ENCODE measurements around the gene BMI1. TPM values are rescaled to one million over a fixed set of nuclear protein-coding genes. Genes with fewer than 3 reads are reported as not detected.
A peak's percentile ranks its signal among the peaks of the same experiment; 100 is the strongest.

The BMI1 gene
- total and polyA plus RNA-seq, 2 experiments from 2014 or later, result 2.3 to 10.7 TPM

DNA sequence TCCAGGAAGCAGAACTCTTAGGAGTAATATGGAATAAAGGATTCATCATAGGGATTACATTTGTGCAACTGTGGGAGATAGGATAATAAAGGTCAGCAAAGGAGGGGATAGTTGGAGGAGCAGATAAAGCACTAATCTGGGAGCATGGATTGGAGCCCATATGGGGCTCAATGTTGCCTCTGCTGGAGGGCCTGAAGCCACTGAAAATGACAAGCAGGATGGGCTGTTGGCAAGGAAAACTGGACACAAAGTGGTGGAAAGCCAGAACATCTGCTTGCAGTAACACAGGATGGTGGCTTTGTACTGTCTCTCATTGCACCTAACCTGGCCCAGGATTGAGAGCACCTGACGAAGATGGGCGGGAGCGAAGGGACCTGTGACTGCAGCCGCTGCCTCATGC, 19.7 kb upstream of the BMI1 start:
- DNase-seq (ENCODE audit: low spot score) (peak; percentile 34), ATAC-seq (peak; percentile 56)
- Histone ChIP-seq H3K4me3 (no peak overlapping the region), H2AFZ (peak overlapping the region; percentile 72), H3K27ac (ENCODE audit: low read depth) (no peak overlapping the region), H3K4me1 (ENCODE audit: insufficient read depth) (no peaks in the 10 kb centered on the region), H3K4me2 (no peak overlapping the region), H3F3A (replicated peaks; ENCODE audit: low read depth) (no peaks in the 10 kb centered on the region), H3K79me2 (replicated peaks; ENCODE audit: insufficient read depth) (no peaks in the 10 kb centered on the region), H4K20me1 (replicated peaks; ENCODE audit: insufficient read depth) (no peaks in the 10 kb centered on the region), H3K27me3 (ENCODE audit: insufficient read depth) (no peaks in the 10 kb centered on the region), H3K9me2 (ENCODE audit: insufficient read depth) (no peaks in the 10 kb centered on the region), H3K36me3 (ENCODE audit: insufficient read depth) (no peaks in the 10 kb centered on the region)
- Mint-ChIP-seq H3K36me3 (ENCODE audit: low read depth) (no peaks in the 10 kb centered on the region), H3K9me3 (no peaks in the 10 kb centered on the region; the same call in 2 of the 3 replicates), H3K4me1 (no peaks in the 10 kb centered on the region), H3K4me3 (no peak overlapping the region), H3K27me3 (ENCODE audit: insufficient read depth, low read depth, poor library complexity) (peaks cover 2% of the 10 kb centered on the region), H3K27ac (no peak overlapping the region)
- TF ChIP-seq ZNF331 (CRISPR knock-in tag; IDR thresholded peaks at IDR 0.05; ENCODE audit: low read depth), result no peak
- TF ChIP-seq, protein P1, sequence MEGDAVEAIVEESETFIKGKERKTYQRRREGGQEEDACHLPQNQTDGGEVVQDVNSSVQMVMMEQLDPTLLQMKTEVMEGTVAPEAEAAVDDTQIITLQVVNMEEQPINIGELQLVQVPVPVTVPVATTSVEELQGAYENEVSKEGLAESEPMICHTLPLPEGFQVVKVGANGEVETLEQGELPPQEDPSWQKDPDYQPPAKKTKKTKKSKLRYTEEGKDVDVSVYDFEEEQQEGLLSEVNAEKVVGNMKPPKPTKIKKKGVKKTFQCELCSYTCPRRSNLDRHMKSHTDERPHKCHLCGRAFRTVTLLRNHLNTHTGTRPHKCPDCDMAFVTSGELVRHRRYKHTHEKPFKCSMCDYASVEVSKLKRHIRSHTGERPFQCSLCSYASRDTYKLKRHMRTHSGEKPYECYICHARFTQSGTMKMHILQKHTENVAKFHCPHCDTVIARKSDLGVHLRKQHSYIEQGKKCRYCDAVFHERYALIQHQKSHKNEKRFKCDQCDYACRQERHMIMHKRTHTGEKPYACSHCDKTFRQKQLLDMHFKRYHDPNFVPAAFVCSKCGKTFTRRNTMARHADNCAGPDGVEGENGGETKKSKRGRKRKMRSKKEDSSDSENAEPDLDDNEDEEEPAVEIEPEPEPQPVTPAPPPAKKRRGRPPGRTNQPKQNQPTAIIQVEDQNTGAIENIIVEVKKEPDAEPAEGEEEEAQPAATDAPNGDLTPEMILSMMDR (conservative IDR thresholded peaks at IDR 0.05; ENCODE audit: low read depth in 2 of 2), result peak; percentile 21 to 32; a peak in 3 of 4 replicates

DNA sequence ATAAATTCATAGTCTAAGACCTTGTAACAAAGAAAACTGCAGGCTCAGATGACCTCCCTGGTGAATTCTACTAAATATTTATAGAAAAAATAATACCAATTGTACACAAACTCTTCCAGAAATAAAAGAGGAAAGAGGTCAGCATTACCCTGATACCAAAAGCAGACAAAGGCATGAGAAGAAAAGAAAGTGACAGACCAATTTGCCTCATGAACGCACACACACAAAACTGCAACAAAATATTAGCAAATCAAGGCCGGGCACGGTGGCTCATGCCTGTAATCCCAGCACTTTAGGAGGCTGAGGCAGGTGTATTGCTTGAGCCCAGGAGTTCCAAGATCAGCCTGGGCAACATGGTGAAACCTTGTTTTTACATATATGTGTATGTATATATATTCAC, 17.4 kb upstream of the BMI1 start:
- Histone ChIP-seq H4K20me1 (replicated peaks; ENCODE audit: insufficient read depth) (no peaks in the 10 kb centered on the region), H3K4me3 (no peak overlapping the region), H3K9me2 (ENCODE audit: insufficient read depth) (no peaks in the 10 kb centered on the region), H3K27me3 (ENCODE audit: insufficient read depth) (no peaks in the 10 kb centered on the region), H3K4me2 (no peak overlapping the region), H3K36me3 (ENCODE audit: insufficient read depth) (no peaks in the 10 kb centered on the region), H3K79me2 (replicated peaks; ENCODE audit: insufficient read depth) (no peaks in the 10 kb centered on the region), H3K4me1 (ENCODE audit: insufficient read depth) (no peaks in the 10 kb centered on the region), H2AFZ (no peak overlapping the region), H3K27ac (ENCODE audit: low read depth) (no peak overlapping the region), H3F3A (replicated peaks; ENCODE audit: low read depth) (no peaks in the 10 kb centered on the region)
- no peak for TF ChIP-seq CREB1 (CRISPR knock-in tag; IDR thresholded peaks at IDR 0.05; ENCODE audit: low read depth)
- Mint-ChIP-seq H3K27ac (no peak overlapping the region), H3K36me3 (ENCODE audit: low read depth) (no peaks in the 10 kb centered on the region), H3K9me3 (no peaks in the 10 kb centered on the region; the same call in 2 of the 3 replicates), H3K4me1 (no peaks in the 10 kb centered on the region), H3K27me3 (ENCODE audit: insufficient read depth, low read depth, poor library complexity) (peaks cover 2% of the 10 kb centered on the region), H3K4me3 (no peak overlapping the region)
- ATAC-seq (no peak), DNase-seq (ENCODE audit: low spot score) (no peak)

DNA sequence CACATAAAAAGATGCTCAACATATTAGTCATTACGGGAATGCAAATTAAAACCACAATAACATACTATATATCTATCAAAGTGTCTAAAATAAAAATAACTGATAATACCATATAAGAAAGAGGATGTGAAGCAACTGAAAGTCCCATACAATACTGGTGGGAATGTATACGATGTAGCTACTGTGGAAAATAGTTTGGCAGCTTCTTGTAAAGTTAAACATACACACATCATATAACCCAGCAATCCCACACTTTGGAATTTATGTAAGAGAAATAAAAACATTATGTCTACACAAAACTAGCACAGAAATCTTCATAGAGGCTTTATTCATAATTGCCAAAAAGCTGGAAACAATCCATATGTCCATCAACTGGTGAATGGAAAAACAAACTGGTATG, 15.2 kb upstream of the BMI1 start:
- Histone ChIP-seq H3K4me1 (ENCODE audit: insufficient read depth) (no peaks in the 10 kb centered on the region), H3F3A (replicated peaks; ENCODE audit: low read depth) (no peaks in the 10 kb centered on the region), H3K4me3 (no peak overlapping the region), H3K79me2 (replicated peaks; ENCODE audit: insufficient read depth) (no peaks in the 10 kb centered on the region), H4K20me1 (replicated peaks; ENCODE audit: insufficient read depth) (no peaks in the 10 kb centered on the region), H3K9me2 (ENCODE audit: insufficient read depth) (no peaks in the 10 kb centered on the region), H2AFZ (no peak overlapping the region), H3K4me2 (no peak overlapping the region), H3K27ac (ENCODE audit: low read depth) (no peak overlapping the region), H3K27me3 (ENCODE audit: insufficient read depth) (no peaks in the 10 kb centered on the region), H3K36me3 (ENCODE audit: insufficient read depth) (no peaks in the 10 kb centered on the region)
- no peak for DNase-seq (ENCODE audit: low spot score)
- Mint-ChIP-seq H3K27me3 (ENCODE audit: insufficient read depth, low read depth, poor library complexity) (peaks cover 2% of the 10 kb centered on the region), H3K27ac (no peak overlapping the region), H3K4me1 (no peaks in the 10 kb centered on the region), H3K9me3 (no peaks in the 10 kb centered on the region; the same call in 2 of the 3 replicates), H3K36me3 (ENCODE audit: low read depth) (no peaks in the 10 kb centered on the region), H3K4me3 (no peak overlapping the region)
- no peak for ATAC-seq
- TF ChIP-seq ZNF331 (CRISPR knock-in tag; IDR thresholded peaks at IDR 0.05; ENCODE audit: low read depth), result no peak
- TF ChIP-seq, protein P2, sequence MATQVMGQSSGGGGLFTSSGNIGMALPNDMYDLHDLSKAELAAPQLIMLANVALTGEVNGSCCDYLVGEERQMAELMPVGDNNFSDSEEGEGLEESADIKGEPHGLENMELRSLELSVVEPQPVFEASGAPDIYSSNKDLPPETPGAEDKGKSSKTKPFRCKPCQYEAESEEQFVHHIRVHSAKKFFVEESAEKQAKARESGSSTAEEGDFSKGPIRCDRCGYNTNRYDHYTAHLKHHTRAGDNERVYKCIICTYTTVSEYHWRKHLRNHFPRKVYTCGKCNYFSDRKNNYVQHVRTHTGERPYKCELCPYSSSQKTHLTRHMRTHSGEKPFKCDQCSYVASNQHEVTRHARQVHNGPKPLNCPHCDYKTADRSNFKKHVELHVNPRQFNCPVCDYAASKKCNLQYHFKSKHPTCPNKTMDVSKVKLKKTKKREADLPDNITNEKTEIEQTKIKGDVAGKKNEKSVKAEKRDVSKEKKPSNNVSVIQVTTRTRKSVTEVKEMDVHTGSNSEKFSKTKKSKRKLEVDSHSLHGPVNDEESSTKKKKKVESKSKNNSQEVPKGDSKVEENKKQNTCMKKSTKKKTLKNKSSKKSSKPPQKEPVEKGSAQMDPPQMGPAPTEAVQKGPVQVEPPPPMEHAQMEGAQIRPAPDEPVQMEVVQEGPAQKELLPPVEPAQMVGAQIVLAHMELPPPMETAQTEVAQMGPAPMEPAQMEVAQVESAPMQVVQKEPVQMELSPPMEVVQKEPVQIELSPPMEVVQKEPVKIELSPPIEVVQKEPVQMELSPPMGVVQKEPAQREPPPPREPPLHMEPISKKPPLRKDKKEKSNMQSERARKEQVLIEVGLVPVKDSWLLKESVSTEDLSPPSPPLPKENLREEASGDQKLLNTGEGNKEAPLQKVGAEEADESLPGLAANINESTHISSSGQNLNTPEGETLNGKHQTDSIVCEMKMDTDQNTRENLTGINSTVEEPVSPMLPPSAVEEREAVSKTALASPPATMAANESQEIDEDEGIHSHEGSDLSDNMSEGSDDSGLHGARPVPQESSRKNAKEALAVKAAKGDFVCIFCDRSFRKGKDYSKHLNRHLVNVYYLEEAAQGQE (IDR thresholded peaks at IDR 0.05; ENCODE audit: unreplicated experiment), result no peak
- TF ChIP-seq POLR2AphosphoS5 (IDR thresholded peaks at IDR 0.05; ENCODE audit: low read depth), result no peak
